CD4-positive, alpha-beta memory T cell (primary cell): Measurements from ENCODE around the gene PTPRT. TPM values are rescaled to one million over a fixed set of nuclear protein-coding genes. Genes with fewer than 3 reads are reported as not detected.

Experiments
- CTCF ChIA-PET: fragments of 350-600 bp; sonication (Branson Sonifier 250); formaldehyde crosslinking; loops from one replicate; lab custom pipeline; 2021; ENCODE audit warnings: inconsistent platforms; ENCODE audit not compliant: partially characterized antibody; lab: Charles Lee
- POLR2A ChIA-PET: fragments of 350-600 bp; sonication (Branson Sonifier 250); formaldehyde crosslinking; loops from one replicate; lab custom pipeline; 2021; ENCODE audit not compliant: partially characterized antibody; lab: Charles Lee
- DNase-seq, 5 donors: peaks; one replicate each; pipeline versions ENCODE4 v3.0.0 to v3.0.0-alpha.2; 2020 to 2022; ENCODE audit warnings: mixed read lengths in 1 of 5
- H3K27ac ChIP-seq: one replicate; pipeline ENCODE4 v1.7.0; 2013; ENCODE audit warnings: low read depth, low read length
- H3K27me3 ChIP-seq: 2 replicates; pipeline ENCODE4 v1.7.0; 2013; ENCODE audit warnings: mild to moderate bottlenecking, low read length, moderate library complexity; ENCODE audit not compliant: insufficient read depth
- H3K36me3 ChIP-seq: 2 replicates; pipeline ENCODE4 v1.7.0; 2013; ENCODE audit warnings: mild to moderate bottlenecking, low read length, moderate library complexity; ENCODE audit not compliant: insufficient read depth
- H3K4me1 ChIP-seq: 2 replicates; pipeline ENCODE4 v1.7.0; 2013; ENCODE audit warnings: mild to moderate bottlenecking, low read length, moderate library complexity; ENCODE audit not compliant: insufficient read depth
- H3K4me3 ChIP-seq, 2 donors: one replicate each; pipeline ENCODE4 v1.7.0; 2013; ENCODE audit warnings: low read length in 2 of 2, mild to moderate bottlenecking in 1 of 2
- H3K9me3 ChIP-seq, 2 donors: one replicate each; pipeline ENCODE4 v1.7.0; 2013; ENCODE audit warnings: low read length in 2 of 2, control low read depth in 1 of 2; ENCODE audit not compliant: control insufficient read depth in 1 of 2
- H3K27ac Mint-ChIP-seq, 7 donors: one replicate each; pipeline ENCODE4 v1.8.0; 2020 to 2021; ENCODE audit warnings: mixed read lengths in 7 of 7, mild to moderate bottlenecking in 6 of 7, inconsistent platforms in 3 of 7, moderate library complexity in 3 of 7
- H3K27me3 Mint-ChIP-seq, 2 donors: one replicate each; pipeline ENCODE4 v1.8.0; 2020 to 2021; ENCODE audit warnings: mixed read lengths in 2 of 2
- H3K36me3 Mint-ChIP-seq, 2 donors: one replicate each; pipeline ENCODE4 v1.8.0; 2020 to 2021; ENCODE audit warnings: mixed read lengths in 2 of 2, inconsistent platforms in 1 of 2, mild to moderate bottlenecking in 1 of 2
- H3K4me1 Mint-ChIP-seq, 4 donors: one replicate each; pipeline ENCODE4 v1.8.0; 2020 to 2021; ENCODE audit warnings: mixed read lengths in 4 of 4, mild to moderate bottlenecking in 1 of 4
- H3K4me3 Mint-ChIP-seq, 8 donors: one replicate each; pipeline ENCODE4 v1.8.0; 2020 to 2021; ENCODE audit warnings: mixed read lengths in 8 of 8, mild to moderate bottlenecking in 7 of 8, moderate library complexity in 6 of 8, inconsistent platforms in 3 of 8
- H3K9me3 Mint-ChIP-seq, 8 donors: one replicate each; pipeline ENCODE4 v1.8.0; 2020 to 2021; ENCODE audit warnings: mixed read lengths in 8 of 8, mild to moderate bottlenecking in 5 of 8, inconsistent platforms in 3 of 8, moderate library complexity in 1 of 8
- intact Hi-C: fragments of 100-400 bp; cut with micrococcal nuclease; formaldehyde crosslinking; loops from one replicate; pipeline ENCODE4 v1.15.1; 2023
- polyA plus RNA-seq, 2 donors: library from polyadenylated mRNA; unstranded; fragments of 300-500 nt; fragmentation: Illumina TruSeq; gene quantifications; one replicate each; pipeline ENCODE4 v1.2.3, GENCODE V29; 2021
- total RNA-seq, 2 experiments: library from RNA; stranded (reverse); gene quantifications; one replicate each; pipeline ENCODE4 v1.2.3, GENCODE V29; 2021

The PTPRT gene
- total and polyA plus RNA-seq, 4 experiments from 2014 or later: not detected

- peaks cover 0 to under 1% (median 0%) of the 10 kb centered on the region in 4 donors for H3K4me1 Mint-ChIP-seq
- H3K36me3 Mint-ChIP-seq: no peaks in the 10 kb centered on the region
- CTCF ChIA-PET: no interaction called here
These were observed 211.3 kb downstream of the PTPRT start for GRCh38 chr20:42978184-42978974.

GRCh38 chr20:42975974-42976373, 213.7 kb downstream of the PTPRT start:
- Mint-ChIP-seq H3K36me3 (no peaks in the 10 kb centered on the region), H3K27ac (no peak overlapping the region), H3K4me1 (peaks cover 0 to 1% (median 0%) of the 10 kb centered on the region in 4 donors), H3K4me3 (no peak overlapping the region), H3K9me3 (peaks cover 0 to 6% (median 1%) of the 10 kb centered on the region in 8 donors), H3K27me3 (no peaks in the 10 kb centered on the region)
- Histone ChIP-seq H3K27me3 (no peaks in the 10 kb centered on the region), H3K4me3 (no peak overlapping the region), H3K27ac (no peak overlapping the region), H3K36me3 (no peaks in the 10 kb centered on the region), H3K9me3 (no peaks in the 10 kb centered on the region), H3K4me1 (no peaks in the 10 kb centered on the region)
- ChIA-PET CTCF (no interaction called here), POLR2A (no interaction called here)
- intact Hi-C loops: no loop called here
- no peak for DNase-seq

More at GRCh38 chr20:42978184-42978974, 211.3 kb downstream of the PTPRT start:
- no peak overlapping the region for H3K27ac Mint-ChIP-seq
- peaks cover 0 to 4% (median under 1%) of the 10 kb centered on the region in 8 donors for H3K9me3 Mint-ChIP-seq
- H3K4me1 ChIP-seq: no peaks in the 10 kb centered on the region
- no peaks in the 10 kb centered on the region for H3K36me3 ChIP-seq
- no peaks in the 10 kb centered on the region for H3K9me3 ChIP-seq
- H3K27me3 Mint-ChIP-seq: no peaks in the 10 kb centered on the region
- H3K27ac ChIP-seq: no peak overlapping the region
- POLR2A ChIA-PET: no interaction called here
- no peak for DNase-seq
- H3K4me3 Mint-ChIP-seq: no peak overlapping the region
- H3K27me3 ChIP-seq: no peaks in the 10 kb centered on the region
- intact Hi-C loops: no loop called here
- H3K4me3 ChIP-seq: no peak overlapping the region

- no peak for DNase-seq
- Mint-ChIP-seq H3K27ac (no peak overlapping the region), H3K36me3 (no peaks in the 10 kb centered on the region), H3K9me3 (peaks cover 0 to 6% (median 1%) of the 10 kb centered on the region in 8 donors), H3K27me3 (no peaks in the 10 kb centered on the region), H3K4me3 (no peak overlapping the region), H3K4me1 (peaks cover 0 to 1% (median 0%) of the 10 kb centered on the region in 4 donors)
- Histone ChIP-seq H3K27me3 (no peaks in the 10 kb centered on the region), H3K4me1 (no peaks in the 10 kb centered on the region), H3K4me3 (no peak overlapping the region), H3K36me3 (no peaks in the 10 kb centered on the region), H3K27ac (no peak overlapping the region), H3K9me3 (no peaks in the 10 kb centered on the region)
- intact Hi-C loops: no loop called here
- POLR2A ChIA-PET: no interaction called here
- CTCF ChIA-PET: no interaction called here
These were observed 215.4 kb downstream of the PTPRT start for GRCh38 chr20:42974347-42974746.

DNA sequence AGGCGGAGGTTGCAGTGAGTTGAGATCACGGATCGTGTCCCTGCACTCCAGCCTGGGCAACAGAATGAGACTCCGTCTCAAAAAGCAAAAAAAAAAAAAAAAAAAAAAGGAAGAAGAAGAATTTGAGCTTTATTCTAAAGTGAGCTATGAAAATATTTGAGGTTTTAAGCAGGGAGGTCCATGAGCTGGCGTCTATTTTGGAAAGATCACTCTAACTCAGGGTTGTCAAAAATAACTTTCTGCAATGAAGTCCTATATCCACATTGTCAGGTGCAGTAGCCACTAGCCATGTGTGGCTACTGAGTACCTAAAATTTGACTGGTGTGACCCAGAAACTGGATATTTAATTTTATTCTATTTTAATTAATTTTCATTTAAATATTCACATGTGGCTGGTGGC, 217.1 kb downstream of the PTPRT start:
- H3K4me3 ChIP-seq: no peak overlapping the region
- CTCF ChIA-PET: no interaction called here
- intact Hi-C loops: no loop called here
- no peaks in the 10 kb centered on the region for H3K27me3 ChIP-seq
- no peak overlapping the region for H3K4me3 Mint-ChIP-seq
- H3K27ac Mint-ChIP-seq: no peak overlapping the region
- no peaks in the 10 kb centered on the region for H3K36me3 Mint-ChIP-seq
- peaks cover 0 to 1% (median 0%) of the 10 kb centered on the region in 4 donors for H3K4me1 Mint-ChIP-seq
- no peaks in the 10 kb centered on the region for H3K36me3 ChIP-seq
- DNase-seq: no peak
- peaks cover 0 to 9% (median 1%) of the 10 kb centered on the region in 8 donors for H3K9me3 Mint-ChIP-seq
- POLR2A ChIA-PET: no interaction called here
- no peaks in the 10 kb centered on the region for H3K9me3 ChIP-seq
- H3K27me3 Mint-ChIP-seq: no peaks in the 10 kb centered on the region
- no peak overlapping the region for H3K27ac ChIP-seq
- H3K4me1 ChIP-seq: no peaks in the 10 kb centered on the region

- no peaks in the 10 kb centered on the region for H3K36me3 Mint-ChIP-seq
- no peak overlapping the region for H3K27ac Mint-ChIP-seq
- Histone ChIP-seq H3K4me1 (no peaks in the 10 kb centered on the region), H3K9me3 (no peaks in the 10 kb centered on the region), H3K4me3 (no peak overlapping the region), H3K36me3 (no peaks in the 10 kb centered on the region), H3K27me3 (no peaks in the 10 kb centered on the region), H3K27ac (no peak overlapping the region)
- POLR2A ChIA-PET: no interaction called here
- H3K9me3 Mint-ChIP-seq: peaks cover 0 to 9% (median 4%) of the 10 kb centered on the region in 8 donors
- DNase-seq: no peak
- H3K27me3 Mint-ChIP-seq: no peaks in the 10 kb centered on the region
- CTCF ChIA-PET: no interaction called here
- H3K4me3 Mint-ChIP-seq: no peak overlapping the region
- H3K4me1 Mint-ChIP-seq: peaks cover 0 to 1% (median 0%) of the 10 kb centered on the region in 4 donors
- intact Hi-C loops: no loop called here
These were observed 221.0 kb downstream of the PTPRT start for GRCh38 chr20:42968746-42969145.

DNA sequence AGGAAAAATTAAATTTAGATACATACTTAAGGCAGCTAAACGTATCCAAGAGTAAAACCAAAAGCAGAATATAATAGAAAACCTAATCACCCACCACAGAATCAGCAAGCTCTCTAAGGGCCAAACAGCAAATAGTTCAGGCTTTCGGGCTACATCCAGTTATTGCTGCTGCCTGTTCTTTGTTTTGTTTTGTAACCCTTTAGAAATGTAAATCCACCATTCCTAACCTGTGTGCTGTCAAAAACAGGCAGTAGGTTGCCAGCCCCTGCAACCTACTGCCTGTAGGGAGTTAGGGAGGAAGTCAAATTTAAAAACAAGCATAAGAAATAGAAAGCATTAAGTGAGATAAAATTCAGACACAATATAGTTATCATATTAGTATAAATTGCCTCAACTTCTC, 225.9 kb downstream of the PTPRT start:
- intact Hi-C loops: no loop called here
- no peak overlapping the region for H3K4me3 Mint-ChIP-seq
- H3K4me3 ChIP-seq: no peak overlapping the region
- H3K27me3 Mint-ChIP-seq: no peaks in the 10 kb centered on the region
- no peaks in the 10 kb centered on the region for H3K4me1 Mint-ChIP-seq
- POLR2A ChIA-PET: no interaction called here
- H3K36me3 ChIP-seq: no peaks in the 10 kb centered on the region
- H3K27ac ChIP-seq: no peak overlapping the region
- H3K27ac Mint-ChIP-seq: no peak overlapping the region
- no peaks in the 10 kb centered on the region for H3K9me3 ChIP-seq
- peaks cover 0 to 9% (median 4%) of the 10 kb centered on the region in 8 donors for H3K9me3 Mint-ChIP-seq
- CTCF ChIA-PET: no interaction called here
- no peaks in the 10 kb centered on the region for H3K4me1 ChIP-seq
- H3K27me3 ChIP-seq: no peaks in the 10 kb centered on the region
- no peak for DNase-seq
- no peaks in the 10 kb centered on the region for H3K36me3 Mint-ChIP-seq

- POLR2A ChIA-PET: no interaction called here
- no peak for DNase-seq
- H3K27ac ChIP-seq: no peak overlapping the region
- H3K27me3 ChIP-seq: no peaks in the 10 kb centered on the region
- peaks cover 0 to 3% of the 10 kb centered on the region in 2 donors for H3K27me3 Mint-ChIP-seq
- H3K4me1 Mint-ChIP-seq: no peaks in the 10 kb centered on the region
- H3K36me3 Mint-ChIP-seq: no peaks in the 10 kb centered on the region
- H3K9me3 ChIP-seq: no peaks in the 10 kb centered on the region
- intact Hi-C loops: no loop called here
- CTCF ChIA-PET: no interaction called here
- no peak overlapping the region for H3K4me3 ChIP-seq
- H3K4me3 Mint-ChIP-seq: no peak overlapping the region
- no peaks in the 10 kb centered on the region for H3K36me3 ChIP-seq
- no peak overlapping the region for H3K27ac Mint-ChIP-seq
- H3K9me3 Mint-ChIP-seq: peaks cover 0 to 12% (median 2%) of the 10 kb centered on the region in 8 donors
- H3K4me1 ChIP-seq: no peaks in the 10 kb centered on the region
These were observed 227.9 kb downstream of the PTPRT start for GRCh38 chr20:42961771-42962170.
